ENCODE measurements around the gene SCN4A. TPM values are rescaled to one million over a fixed set of nuclear protein-coding genes. Genes with fewer than 3 reads are reported as not detected.
"Not testable (repeated sequence)": the region's sequence is repeated elsewhere in the genome, so short reads cannot be mapped to it uniquely, and the experiment has no call there.

The SCN4A gene
- total RNA-seq, 1 donor from 2014 or later: not detected

GRCh38 chr17:63934183-63935112 lies 38.3 kb downstream of the SCN4A start:
- no peak for DNase-seq

DNA sequence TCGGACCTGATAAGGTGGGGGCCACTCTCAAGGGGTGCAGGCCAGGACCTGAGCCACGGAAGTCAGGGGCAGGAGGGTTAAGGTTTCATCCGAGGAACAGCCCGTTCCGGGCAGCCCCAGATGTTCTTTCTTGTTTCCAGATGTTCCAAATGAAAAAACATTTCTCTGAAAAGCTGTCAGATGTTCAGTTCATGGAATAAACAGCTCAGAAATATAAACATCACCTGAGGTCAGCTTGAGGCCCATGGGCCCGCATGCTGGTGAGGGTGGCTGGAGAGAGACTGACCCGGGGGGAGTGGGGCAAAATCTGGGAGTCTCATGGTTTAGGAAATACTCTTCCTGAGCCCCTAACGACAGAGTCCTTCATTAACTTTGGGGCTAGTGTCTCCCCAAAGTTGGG lies 39.1 kb downstream of the SCN4A start:
- DNase-seq: no peak

DNA sequence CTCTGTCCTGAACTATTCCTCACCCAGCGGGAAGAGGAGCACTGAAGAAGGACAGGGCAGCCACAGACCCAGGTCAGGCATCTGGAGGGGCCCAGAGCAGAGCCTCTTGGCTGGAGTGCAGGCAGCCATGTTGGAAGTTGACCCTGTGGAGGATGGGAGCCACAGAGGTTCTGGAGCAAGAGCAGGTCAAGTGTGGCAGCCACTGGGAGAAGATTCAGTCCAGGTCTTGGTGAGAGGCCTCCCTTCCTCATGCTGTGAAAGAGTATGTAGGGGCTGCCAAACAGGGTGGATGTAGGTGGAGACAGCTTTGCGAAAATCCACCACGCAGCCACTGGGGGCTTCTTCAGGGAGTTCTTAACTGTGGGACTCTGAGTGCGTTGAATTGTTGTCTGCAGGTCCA lies 40.0 kb downstream of the SCN4A start:
- no peak for DNase-seq

- DNase-seq: no peak
These were observed 40.6 kb downstream of the SCN4A start, which contains the start of gene CD79B for GRCh38 chr17:63931981-63932561. TSS of gene CD79B (minus strand) at chr17:63932331. CDS start at chr17:63932261, 70 bp downstream.

DNA sequence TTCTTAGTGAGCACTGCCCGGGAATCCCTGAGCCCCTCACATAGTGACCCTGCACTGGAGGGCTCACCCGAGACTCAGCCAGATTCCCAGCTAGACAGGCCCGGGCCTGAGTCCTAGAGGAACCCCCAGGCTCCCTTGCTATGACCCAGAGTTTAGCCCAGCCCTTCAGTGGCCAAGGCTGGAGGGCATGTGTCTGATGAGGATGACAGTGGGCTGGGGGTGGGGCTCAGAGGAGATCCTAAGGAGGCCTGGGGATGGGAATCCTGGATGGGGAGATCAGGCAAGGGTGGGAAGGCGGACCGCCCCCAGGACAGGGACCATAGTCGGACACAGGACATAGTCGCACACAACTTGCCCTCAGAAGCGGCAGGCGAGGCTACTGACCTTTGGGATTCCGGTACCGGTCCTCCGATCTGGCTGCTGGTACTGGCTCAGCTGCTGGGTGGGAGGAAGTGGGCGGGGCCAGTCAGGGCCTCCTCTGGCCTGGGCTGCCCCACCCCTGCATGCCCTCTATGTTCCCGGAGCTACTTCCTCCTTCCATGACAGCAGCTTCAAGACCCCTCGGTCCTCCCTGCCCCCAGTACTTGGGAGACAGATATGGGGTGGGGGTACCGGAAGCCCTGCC lies 41.7 kb downstream of the SCN4A start:
- no peak for DNase-seq

DNA sequence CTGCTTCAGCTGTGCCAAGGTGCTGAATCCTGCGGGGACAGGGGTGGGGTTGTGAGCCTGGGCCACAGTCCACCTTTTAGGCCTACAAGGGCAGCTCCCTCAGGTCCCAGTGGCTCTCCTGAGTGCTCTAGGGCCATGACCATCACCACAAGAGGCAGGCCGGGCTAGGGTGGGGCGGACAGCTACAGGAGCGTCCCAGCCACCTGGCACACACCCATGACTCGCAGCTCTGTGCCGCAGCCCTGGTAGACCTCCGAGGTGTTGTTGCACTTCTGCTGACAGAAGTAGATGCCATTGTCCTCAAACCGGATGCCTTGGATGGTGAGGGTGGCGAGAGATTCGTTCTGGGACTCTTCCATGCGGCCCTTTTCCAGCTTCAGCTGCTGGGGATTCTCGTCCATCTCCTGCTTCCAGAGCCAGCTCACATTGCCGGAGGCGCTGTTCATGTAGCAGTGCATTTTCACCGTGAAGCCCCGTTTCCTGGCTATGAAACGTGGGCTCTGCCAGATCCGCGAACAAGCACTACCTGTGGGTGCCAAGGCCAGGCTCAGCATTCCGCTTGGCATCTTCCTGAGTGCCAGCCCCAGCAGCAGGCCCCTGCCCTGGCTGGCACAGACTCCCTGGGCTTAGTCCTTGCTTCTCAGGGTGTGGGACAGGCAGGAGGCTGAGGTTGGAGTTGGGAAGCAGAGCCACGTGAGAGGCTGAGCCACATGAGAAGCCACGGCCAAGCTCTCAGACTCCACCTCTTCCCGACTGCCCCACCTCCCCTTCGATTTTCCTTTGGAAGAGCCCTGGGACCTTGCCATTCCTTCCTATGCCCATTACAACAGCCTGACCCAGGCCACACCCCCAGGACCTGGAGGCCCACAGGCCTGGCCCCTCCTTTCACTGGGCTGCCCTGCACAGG lies 42.6 kb downstream of the SCN4A start:
- no peak for DNase-seq

DNA sequence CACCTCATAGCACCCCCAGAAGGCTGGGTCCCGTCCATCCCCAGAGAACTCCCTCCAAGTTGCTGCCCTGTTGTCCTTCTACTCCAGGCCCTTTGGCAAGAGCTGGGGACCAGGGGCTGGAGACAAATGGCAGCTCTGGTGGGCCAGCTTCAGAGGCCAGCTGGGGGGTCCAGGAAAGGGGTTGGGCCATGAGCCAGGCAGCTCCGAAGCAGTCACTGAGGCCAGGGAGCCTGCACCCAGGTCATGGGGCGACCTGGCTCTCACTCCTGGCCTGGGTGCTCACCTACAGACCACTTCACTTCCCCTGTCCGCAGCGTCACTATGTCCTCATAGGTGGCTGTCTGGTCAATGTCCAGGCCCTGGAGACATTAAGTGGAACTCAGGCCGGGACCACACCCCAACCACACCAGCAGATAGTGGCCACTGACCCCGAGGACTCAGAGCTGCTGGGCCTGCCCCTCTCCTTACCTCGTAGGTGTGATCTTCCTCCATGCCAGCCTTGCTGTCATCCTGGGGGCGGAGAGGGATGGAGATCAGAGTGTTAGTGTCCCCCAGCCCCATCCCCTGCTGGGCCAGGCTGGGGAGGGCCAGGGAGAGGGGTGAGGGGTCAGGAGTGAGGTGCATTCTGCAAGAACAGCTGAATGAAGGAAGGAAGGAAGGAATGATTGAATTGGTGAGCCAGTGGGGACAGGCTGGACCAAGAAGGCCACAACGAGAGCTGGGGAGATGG lies 43.6 kb downstream of the SCN4A start:
- no peak for DNase-seq

GRCh38 chr17:63928172-63928666 lies 44.5 kb downstream of the SCN4A start:
- no peak for DNase-seq

GRCh38 chr17:63927464-63928171 lies 45.1 kb downstream of the SCN4A start:
- no peak for DNase-seq

DNA sequence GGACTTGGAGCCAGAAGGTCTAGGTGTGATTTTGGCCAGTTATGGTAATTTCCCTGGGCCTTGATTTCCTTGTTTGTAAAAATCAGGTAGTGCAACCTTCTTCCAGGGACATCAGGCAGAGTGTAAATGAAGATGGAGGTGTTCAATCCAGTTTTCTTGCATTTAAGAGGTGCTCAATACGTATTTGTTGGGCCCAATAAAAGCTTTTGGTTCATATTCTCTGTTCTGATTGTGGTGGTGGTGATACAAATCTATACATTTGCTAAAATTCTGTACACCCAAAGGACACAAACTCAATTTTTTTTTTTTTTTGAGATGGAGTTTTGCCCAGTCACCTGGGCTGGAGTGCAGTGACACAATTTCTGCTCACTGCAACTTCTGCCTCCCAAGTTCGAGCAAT lies 46.6 kb downstream of the SCN4A start:
- no peak for DNase-seq

GRCh38 chr17:63925615-63926014 lies 47.1 kb downstream of the SCN4A start:
- no peak for DNase-seq

- not testable (repeated sequence) for DNase-seq
These were observed 50.3 kb downstream of the SCN4A start for GRCh38 chr17:63922402-63922801.

- not testable (repeated sequence) for DNase-seq
These were observed 51.9 kb downstream of the SCN4A start for GRCh38 chr17:63920779-63921178.

DNA sequence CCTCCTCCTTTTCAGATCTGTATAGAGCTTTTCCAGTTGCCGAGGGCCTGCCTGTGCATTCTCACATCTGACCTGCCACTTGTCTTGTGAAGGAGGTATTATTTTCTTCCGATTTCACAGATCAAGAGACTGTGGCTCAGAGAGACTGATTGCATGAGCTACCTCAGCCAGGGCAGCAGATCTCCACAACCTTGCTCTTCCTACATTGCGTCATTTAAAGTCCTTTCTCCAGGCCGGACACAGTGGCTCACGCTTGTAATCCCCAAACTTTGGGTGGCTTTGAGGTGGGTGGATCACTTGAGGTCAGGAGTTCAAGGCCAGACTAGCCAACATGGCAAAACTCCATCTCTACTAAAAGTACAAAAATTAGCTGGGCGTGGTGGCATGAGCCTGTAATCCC lies 52.7 kb downstream of the SCN4A start:
- DNase-seq: not testable (repeated sequence)

- DNase-seq: no peak
These were observed 53.4 kb downstream of the SCN4A start for GRCh38 chr17:63919311-63919723.

GRCh38 chr17:63918789-63919305 lies 53.9 kb downstream of the SCN4A start, which contains the start of gene GH1:
TSS of gene GH1 (minus strand) at chr17:63918839. CDS start at chr17:63918776, 63 bp downstream.
- not testable (repeated sequence) for DNase-seq

- no peak for DNase-seq
These were observed 54.4 kb downstream of the SCN4A start for GRCh38 chr17:63918305-63918704.

DNA sequence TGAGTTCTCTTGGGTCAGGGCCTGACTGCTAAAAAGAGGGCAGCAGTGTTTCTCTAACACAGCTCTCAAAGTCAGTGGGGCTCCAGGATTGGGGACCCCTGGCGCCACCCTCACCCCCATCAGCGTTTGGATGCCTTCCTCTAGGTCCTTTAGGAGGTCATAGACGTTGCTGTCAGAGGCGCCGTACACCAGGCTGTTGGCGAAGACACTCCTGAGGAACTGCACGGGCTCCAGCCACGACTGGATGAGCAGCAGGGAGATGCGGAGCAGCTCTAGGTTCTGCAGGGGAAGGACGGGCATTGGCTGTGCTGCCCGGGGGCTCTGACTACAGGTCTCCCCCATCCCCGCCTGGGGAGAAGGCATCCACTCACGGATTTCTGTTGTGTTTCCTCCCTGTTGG lies 55.1 kb downstream of the SCN4A start:
- no peak for DNase-seq

DNA sequence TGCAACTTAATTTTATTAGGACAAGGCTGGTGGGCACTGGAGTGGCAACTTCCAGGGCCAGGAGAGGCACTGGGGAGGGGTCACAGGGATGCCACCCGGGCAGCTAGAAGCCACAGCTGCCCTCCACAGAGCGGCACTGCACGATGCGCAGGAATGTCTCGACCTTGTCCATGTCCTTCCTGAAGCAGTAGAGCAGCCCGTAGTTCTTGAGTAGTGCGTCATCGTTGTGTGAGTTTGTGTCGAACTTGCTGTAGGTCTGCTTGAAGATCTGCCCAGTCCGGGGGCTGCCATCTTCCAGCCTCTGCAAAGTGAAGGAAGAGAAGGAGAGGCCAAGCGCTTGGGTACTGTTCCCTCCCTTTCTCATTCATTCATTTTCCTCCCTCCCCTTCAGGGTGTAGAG lies 55.5 kb downstream of the SCN4A start:
- DNase-seq: not testable (repeated sequence)

GRCh38 chr17:63916566-63917185 lies 56.0 kb downstream of the SCN4A start:
- DNase-seq: no peak
